ENCODE data around the gene ZNF76.

DNA sequence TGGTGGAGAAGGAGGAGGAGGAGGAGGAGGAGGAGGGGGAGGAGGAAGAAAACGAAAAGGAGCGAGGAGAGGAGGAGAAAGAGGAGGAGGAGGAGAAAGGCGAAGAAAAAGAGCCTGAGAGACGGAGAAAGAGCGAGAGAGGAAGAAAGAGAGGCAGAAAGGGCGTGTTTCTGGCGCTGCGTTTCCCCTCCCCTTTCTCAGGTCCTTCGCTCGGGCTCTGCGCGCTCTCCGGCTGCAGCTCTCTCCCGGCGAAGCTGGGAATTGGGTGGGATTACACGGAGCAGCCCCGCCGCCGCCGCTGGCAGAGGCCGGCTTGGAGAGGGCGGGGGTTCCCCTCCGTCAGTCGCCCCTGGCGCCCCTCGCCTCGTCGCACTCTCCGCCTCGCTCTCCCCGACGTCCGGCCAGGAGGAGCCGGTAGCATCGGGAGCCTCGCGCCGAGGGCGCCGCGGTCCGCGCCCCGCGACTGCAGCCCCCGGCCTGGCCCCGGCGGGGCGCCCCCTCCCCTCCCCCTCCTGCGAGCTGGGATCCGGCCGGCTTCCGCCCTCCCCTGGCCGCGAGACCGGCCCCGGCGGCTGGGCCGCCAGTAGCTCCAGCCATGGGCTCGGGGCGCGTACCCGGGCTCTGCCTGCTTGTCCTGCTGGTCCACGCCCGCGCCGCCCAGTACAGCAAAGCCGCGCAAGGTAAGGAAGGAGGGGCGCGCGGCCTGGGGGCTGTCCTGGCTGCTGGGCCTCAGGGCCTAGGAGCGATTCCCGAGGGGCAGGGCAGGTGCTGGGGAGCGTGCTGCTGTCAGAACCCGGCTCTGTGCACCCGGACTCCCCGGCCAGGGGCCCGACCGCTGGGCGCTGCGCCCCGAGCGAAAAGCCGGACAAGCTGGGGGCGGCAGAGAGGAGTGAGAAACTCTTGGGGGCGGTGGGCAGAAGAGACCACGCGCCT, 45.4 kb upstream of the ZNF76 start, which contains the start of gene SCUBE3:
- TF ChIP-seq POLR2A (conservative IDR thresholded peaks at IDR 0.05) (no peak), CBFB (CRISPR knock-in tag; IDR thresholded peaks at IDR 0.05) (no peak), ELF1 (tag; IDR thresholded peaks at IDR 0.05) (no peak), JUND (IDR thresholded peaks at IDR 0.05; ENCODE audit: borderline replicate concordance, low read depth, low read length) (no peak), JUND (tag; IDR thresholded peaks at IDR 0.05; ENCODE audit: borderline replicate concordance, low read depth, low read length) (no peak), ZNF274 (IDR thresholded peaks at IDR 0.05; ENCODE audit: borderline replicate concordance, low read depth, low read length) (no peak), NFE2 (IDR thresholded peaks at IDR 0.05; ENCODE audit: low read depth) (no peak), TEAD4 (IDR thresholded peaks at IDR 0.05; ENCODE audit: low read length) (no peak), TEAD4 (CRISPR knock-in tag; IDR thresholded peaks at IDR 0.05; ENCODE audit: borderline replicate concordance) (no peak), BACH1 (tag; IDR thresholded peaks at IDR 0.05) (no peak), ZZZ3 (IDR thresholded peaks at IDR 0.05) (no peak)
- TF ChIP-seq, protein P1, sequence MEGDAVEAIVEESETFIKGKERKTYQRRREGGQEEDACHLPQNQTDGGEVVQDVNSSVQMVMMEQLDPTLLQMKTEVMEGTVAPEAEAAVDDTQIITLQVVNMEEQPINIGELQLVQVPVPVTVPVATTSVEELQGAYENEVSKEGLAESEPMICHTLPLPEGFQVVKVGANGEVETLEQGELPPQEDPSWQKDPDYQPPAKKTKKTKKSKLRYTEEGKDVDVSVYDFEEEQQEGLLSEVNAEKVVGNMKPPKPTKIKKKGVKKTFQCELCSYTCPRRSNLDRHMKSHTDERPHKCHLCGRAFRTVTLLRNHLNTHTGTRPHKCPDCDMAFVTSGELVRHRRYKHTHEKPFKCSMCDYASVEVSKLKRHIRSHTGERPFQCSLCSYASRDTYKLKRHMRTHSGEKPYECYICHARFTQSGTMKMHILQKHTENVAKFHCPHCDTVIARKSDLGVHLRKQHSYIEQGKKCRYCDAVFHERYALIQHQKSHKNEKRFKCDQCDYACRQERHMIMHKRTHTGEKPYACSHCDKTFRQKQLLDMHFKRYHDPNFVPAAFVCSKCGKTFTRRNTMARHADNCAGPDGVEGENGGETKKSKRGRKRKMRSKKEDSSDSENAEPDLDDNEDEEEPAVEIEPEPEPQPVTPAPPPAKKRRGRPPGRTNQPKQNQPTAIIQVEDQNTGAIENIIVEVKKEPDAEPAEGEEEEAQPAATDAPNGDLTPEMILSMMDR (IDR thresholded peaks at IDR 0.05 in 2 of 3, conservative IDR thresholded peaks at IDR 0.05 in 1 of 3; ENCODE audit: insufficient read depth in 2 of 3, low read depth in 1 of 3, low read length in 3 of 3) = no peak
- TF ChIP-seq, protein P2, sequence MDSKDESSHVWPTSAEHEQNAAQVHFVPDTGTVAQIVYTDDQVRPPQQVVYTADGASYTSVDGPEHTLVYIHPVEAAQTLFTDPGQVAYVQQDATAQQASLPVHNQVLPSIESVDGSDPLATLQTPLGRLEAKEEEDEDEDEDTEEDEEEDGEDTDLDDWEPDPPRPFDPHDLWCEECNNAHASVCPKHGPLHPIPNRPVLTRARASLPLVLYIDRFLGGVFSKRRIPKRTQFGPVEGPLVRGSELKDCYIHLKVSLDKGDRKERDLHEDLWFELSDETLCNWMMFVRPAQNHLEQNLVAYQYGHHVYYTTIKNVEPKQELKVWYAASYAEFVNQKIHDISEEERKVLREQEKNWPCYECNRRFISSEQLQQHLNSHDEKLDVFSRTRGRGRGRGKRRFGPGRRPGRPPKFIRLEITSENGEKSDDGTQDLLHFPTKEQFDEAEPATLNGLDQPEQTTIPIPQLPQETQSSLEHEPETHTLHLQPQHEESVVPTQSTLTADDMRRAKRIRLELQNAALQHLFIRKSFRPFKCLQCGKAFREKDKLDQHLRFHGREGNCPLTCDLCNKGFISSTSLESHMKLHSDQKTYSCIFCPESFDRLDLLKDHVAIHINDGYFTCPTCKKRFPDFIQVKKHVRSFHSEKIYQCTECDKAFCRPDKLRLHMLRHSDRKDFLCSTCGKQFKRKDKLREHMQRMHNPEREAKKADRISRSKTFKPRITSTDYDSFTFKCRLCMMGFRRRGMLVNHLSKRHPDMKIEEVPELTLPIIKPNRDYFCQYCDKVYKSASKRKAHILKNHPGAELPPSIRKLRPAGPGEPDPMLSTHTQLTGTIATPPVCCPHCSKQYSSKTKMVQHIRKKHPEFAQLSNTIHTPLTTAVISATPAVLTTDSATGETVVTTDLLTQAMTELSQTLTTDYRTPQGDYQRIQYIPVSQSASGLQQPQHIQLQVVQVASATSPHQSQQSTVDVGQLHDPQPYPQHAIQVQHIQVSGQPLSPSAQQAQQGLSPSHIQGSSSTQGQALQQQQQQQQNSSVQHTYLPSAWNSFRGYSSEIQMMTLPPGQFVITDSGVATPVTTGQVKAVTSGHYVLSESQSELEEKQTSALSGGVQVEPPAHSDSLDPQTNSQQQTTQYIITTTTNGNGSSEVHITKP (IDR thresholded peaks at IDR 0.05; ENCODE audit: partially characterized antibody) = no peak
- TF ChIP-seq, protein P3, sequence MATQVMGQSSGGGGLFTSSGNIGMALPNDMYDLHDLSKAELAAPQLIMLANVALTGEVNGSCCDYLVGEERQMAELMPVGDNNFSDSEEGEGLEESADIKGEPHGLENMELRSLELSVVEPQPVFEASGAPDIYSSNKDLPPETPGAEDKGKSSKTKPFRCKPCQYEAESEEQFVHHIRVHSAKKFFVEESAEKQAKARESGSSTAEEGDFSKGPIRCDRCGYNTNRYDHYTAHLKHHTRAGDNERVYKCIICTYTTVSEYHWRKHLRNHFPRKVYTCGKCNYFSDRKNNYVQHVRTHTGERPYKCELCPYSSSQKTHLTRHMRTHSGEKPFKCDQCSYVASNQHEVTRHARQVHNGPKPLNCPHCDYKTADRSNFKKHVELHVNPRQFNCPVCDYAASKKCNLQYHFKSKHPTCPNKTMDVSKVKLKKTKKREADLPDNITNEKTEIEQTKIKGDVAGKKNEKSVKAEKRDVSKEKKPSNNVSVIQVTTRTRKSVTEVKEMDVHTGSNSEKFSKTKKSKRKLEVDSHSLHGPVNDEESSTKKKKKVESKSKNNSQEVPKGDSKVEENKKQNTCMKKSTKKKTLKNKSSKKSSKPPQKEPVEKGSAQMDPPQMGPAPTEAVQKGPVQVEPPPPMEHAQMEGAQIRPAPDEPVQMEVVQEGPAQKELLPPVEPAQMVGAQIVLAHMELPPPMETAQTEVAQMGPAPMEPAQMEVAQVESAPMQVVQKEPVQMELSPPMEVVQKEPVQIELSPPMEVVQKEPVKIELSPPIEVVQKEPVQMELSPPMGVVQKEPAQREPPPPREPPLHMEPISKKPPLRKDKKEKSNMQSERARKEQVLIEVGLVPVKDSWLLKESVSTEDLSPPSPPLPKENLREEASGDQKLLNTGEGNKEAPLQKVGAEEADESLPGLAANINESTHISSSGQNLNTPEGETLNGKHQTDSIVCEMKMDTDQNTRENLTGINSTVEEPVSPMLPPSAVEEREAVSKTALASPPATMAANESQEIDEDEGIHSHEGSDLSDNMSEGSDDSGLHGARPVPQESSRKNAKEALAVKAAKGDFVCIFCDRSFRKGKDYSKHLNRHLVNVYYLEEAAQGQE (IDR thresholded peaks at IDR 0.05; ENCODE audit: borderline replicate concordance) = no peak
- TF ChIP-seq, protein P3 (CRISPR knock-in tag; IDR thresholded peaks at IDR 0.05; ENCODE audit: low read depth) = no peak

Measured in K562 (cell line).